GM21825 (cell line): ENCODE results near the gene CFB.

Experiments used
- ATAC-seq: cut with Tn5 transposase; IDR thresholded peaks from one replicate; pipeline ENCODE4 v1.9.1; 2021; ENCODE audit warnings: mild to moderate bottlenecking, moderate library complexity; ENCODE audit not compliant: unreplicated experiment

The CFB gene

GRCh38 chr6:31947864-31948263, 2.0 kb downstream of the CFB start:
- no peak for ATAC-seq

DNA sequence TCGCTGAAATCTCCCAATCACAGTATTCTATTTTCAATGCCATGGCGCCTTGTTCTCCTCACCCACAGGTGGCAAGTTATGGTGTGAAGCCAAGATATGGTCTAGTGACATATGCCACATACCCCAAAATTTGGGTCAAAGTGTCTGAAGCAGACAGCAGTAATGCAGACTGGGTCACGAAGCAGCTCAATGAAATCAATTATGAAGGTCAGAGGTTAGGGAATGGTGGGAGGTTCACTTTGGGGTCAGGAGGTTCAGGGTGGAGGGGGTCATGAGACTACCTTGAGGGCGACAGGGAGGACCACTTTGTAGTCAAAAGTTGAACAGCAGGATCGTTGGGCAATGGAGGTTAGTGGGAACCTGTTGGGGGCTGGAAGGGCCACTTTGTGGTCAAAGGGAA, 2.4 kb downstream of the CFB start:
- ATAC-seq, result no peak

GRCh38 chr6:31948753-31949413, 3.0 kb downstream of the CFB start:
- no peak for ATAC-seq

- no peak for ATAC-seq
Measured at GRCh38 chr6:31949926-31950548, 4.1 kb downstream of the CFB start.

GRCh38 chr6:31952140-31952805, 6.4 kb downstream of the CFB start:
- ATAC-seq, result no peak

DNA sequence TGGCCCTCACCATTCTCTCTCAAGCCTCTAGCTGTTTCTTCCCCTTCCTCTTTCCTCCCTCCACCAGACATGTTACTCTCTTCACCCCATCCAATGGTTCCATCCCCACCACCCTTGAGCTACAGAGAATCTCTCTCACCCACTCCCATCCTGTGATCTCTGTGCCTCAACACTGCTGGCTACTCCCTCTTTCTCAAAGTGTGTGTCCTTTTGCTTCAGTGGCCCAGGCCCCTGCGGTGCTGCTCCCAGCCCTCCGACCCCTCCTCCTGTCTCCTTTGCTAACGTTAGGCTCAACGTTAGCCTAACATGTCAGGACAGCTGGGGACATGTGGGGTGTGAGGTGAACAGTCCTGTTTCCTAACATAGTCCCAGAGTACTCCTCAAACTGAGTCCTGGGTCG, 7.0 kb downstream of the CFB start:
- ATAC-seq, result no peak

GRCh38 chr6:31954511-31954910, 8.6 kb downstream of the CFB start:
- no peak for ATAC-seq

GRCh38 chr6:31956796-31957195, 10.9 kb downstream of the CFB start:
- no peak for ATAC-seq

- peak; percentile 6 for ATAC-seq
Measured at GRCh38 chr6:31958412-31958740, 12.5 kb downstream of the CFB start.

GRCh38 chr6:31958741-31959739, 13.1 kb downstream of the CFB start, which contains the start of the genes NELFE and SKIC2:
NELFE (minus strand) TSS chr6:31958971; CDS start chr6:31958446, 525 bp downstream.
SKIC2 (plus strand) TSS chr6:31959175; CDS start chr6:31959193, 18 bp downstream.
- ATAC-seq, result peak; percentile 91

DNA sequence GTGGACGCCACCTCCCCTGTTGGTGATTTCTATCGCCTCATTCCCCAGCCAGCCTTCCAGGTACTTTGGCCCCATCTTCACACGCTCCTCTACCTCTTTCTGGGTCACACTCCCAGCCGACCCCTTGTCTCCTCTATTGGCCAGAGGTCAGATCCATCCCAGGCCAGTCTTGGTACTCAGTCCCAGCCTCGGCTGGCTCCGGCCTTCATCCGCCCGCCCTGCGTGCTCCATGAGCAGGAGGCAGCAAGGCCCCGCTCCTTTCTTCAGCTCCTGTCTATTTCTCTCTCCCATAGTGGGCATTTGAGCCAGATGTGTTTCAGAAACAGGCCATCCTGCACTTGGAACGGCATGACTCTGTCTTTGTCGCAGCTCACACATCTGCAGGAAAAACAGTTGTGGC, 15.7 kb downstream of the CFB start:
- ATAC-seq, result no peak

DNA sequence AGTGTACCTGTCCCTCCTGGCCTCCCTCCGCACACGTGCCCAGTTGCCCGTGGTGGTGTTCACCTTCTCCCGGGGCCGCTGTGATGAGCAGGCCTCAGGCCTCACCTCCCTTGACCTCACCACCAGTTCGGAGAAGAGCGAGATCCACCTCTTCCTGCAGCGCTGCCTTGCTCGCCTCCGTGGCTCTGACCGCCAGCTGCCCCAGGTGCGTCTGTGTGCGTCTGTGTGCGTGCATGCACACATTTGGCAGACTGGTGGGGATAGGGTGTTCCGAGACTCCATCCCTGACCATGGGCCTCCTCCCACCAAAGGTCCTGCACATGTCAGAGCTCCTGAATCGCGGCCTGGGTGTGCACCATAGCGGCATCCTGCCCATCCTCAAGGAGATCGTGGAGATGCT, 18.0 kb downstream of the CFB start:
- ATAC-seq, result no peak

- ATAC-seq, result no peak
Measured at GRCh38 chr6:31965700-31966099, 19.8 kb downstream of the CFB start.

DNA sequence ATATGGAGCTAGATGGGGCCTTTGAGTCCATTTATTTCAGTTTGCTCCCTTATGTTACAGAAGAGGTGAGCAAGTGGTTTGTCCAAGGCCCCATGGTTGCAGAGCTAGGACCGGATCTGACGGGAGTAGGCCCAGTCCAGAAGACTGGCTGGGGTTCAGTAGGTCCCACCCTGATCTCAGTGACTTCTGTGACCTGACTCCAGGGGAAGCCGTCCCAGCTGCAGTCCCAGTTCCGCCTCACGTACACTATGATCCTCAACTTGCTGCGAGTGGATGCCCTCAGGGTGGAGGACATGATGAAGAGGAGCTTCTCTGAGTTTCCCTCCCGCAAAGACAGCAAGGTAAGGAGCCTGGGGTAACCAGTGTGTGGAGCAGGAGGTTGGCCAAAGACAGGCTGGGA, 20.6 kb downstream of the CFB start:
- ATAC-seq, result no peak

DNA sequence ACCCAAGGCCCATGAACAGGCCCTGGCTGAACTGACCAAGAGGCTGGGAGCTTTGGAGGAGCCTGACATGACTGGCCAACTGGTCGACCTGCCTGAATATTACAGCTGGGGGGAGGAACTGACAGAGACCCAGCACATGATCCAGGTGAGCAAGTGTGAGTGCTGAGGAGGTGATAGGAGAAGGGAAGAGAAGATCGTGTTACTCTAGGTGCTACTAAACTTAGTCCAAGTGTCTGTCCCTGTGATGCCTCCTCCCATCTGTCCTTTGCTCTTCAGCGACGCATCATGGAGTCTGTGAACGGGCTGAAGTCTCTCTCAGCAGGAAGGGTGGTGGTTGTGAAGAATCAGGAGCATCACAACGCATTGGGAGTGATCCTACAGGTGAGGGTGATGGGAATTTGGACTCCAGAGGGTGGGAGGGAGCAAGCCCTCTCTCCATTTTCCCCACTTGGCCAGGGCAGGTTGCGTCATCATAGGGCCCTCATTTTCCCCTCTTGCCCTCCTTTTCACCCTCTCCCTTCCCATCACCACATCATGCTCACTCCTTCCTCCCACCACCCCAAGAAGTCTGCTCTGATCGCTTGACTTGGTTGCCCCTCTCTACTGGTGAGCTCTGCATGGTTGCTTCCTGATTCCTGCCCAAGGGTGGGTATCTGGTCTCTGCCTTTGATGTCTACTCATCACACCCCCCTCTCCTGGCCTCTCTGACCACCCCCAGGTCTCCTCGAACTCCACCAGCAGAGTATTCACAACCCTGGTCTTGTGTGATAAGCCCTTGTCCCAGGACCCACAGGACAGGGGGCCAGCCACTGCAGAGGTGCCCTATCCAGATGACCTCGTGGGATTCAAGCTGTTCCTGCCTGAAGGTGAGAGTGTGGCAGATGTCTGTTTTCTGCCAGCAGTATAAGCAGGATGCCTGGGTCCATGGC, 21.4 kb downstream of the CFB start:
- no peak for ATAC-seq

DNA sequence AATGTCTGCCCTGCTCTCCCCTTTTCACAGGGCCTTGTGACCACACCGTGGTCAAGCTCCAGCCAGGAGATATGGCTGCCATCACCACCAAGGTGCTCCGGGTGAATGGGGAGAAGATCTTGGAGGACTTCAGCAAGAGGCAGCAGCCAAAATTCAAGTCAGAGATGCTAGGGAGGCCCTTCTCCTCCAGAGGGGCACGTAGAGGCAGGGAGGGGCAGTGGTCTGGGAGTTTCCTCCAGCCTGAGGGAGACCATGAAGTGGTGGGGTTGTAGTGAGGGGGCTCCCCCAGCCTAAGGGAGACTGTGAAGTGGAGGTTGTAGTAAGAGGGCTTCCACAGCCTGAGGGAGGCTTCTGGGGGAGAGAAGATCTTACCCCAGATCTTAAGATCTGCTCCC, 22.0 kb downstream of the CFB start:
- no peak for ATAC-seq

- no peak for ATAC-seq
Measured at GRCh38 chr6:31968326-31968725, 22.4 kb downstream of the CFB start.

DNA sequence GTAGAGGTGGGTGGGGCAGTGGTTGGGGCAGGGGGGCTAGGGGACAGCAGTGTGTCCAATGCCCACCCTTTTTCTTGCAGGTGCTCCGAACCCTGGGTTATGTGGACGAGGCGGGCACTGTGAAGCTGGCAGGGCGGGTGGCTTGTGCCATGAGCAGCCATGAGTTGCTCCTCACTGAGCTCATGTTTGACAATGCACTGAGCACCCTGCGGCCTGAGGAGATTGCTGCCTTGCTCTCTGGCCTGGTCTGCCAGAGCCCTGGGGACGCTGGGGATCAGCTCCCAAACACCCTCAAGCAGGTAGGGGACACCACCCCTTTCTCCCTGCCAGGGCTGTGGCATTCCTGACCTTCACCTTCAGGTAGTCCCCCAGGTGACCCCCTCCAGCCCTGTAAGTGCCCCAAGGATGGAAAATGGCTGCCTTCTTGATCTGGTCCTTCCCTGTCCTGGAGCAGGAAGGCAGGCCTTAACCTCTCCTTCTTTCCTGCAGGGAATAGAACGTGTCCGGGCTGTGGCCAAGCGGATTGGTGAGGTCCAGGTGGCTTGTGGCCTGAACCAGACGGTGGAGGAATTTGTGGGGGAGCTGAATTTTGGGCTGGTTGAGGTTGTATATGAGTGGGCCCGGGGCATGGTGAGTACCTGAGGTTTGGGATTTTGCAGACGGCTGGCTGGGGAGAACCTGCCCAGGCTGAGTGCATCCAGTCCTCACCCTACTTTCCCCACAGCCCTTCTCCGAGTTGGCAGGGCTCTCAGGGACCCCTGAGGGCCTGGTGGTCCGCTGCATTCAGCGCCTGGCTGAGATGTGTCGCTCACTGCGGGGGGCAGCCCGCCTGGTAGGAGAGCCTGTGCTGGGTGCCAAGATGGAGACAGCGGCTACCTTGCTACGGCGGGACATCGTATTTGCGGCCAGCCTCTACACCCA, 23.2 kb downstream of the CFB start:
- no peak for ATAC-seq
